DMS 273 treated with DMSO at 0.1 percent for 48 hours (cell line): ENCODE results near the gene TCP11L1.
"Not testable (repeated sequence)": the region's sequence is repeated elsewhere in the genome, so short reads cannot be mapped to it uniquely, and the experiment has no call there.

Experiments used
- DNase-seq: peaks from one replicate; lab custom pipeline; 2025; lab: John Stamatoyannopoulos, UW

Gene TCP11L1

DNA sequence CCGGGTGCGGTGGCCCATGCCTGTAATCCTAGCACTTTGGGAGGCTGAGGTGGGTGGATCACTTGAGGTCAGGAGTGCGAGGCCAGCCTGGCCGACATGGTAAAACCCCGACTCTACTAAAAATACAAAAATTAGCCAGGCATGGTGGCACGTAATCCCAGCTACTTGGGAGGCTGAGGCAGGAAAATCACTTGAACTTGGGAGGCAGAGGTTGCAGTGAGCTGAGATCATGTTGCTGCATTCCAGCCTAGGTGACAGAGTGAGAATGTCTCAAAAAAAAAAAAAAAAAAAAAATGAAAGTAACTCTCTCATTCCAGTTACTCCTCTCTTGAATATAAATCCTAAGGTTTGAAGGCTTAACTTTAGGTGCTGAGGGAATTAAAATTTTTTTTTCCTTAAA lies 10.2 kb upstream of the TCP11L1 start:
- not testable (repeated sequence) for DNase-seq

DNA sequence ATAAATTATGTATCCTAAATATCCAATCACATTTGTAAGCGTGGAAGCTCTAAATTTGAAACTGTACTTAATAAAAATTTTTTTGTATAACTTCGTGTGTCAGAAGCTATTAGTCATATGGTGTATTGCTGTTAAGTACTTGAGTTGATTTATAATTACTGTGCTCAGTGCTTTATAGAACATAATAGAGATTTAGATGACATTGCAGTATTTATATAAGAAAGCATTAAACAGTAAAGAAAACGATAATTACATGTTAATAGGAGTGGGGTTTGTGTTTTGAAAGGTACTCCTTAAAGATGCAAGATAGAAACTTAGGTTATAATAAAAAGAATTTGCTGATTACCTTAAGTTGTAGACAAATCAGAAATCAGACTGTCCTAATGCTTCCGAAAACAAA lies 5.9 kb upstream of the TCP11L1 start:
- DNase-seq = no peak

DNA sequence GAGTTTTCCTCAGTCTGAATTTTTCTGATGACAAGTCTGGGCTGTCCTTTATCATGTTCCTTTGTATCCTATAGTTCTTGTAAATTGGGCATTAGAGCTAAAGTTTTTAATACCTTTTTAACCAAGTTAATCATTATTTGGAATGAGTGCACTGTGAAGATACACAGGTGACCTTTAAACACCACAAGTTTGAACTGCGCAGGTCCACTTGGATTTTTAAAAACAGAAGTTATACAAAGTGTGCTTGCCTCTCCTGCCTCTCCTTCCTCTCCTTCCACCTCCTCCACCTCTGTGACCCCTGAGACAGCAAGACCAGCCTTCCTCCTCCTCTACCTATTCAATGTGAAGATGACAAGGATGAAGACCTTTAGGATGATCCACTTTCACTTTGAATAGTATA lies 4.4 kb upstream of the TCP11L1 start:
- no peak for DNase-seq

DNA sequence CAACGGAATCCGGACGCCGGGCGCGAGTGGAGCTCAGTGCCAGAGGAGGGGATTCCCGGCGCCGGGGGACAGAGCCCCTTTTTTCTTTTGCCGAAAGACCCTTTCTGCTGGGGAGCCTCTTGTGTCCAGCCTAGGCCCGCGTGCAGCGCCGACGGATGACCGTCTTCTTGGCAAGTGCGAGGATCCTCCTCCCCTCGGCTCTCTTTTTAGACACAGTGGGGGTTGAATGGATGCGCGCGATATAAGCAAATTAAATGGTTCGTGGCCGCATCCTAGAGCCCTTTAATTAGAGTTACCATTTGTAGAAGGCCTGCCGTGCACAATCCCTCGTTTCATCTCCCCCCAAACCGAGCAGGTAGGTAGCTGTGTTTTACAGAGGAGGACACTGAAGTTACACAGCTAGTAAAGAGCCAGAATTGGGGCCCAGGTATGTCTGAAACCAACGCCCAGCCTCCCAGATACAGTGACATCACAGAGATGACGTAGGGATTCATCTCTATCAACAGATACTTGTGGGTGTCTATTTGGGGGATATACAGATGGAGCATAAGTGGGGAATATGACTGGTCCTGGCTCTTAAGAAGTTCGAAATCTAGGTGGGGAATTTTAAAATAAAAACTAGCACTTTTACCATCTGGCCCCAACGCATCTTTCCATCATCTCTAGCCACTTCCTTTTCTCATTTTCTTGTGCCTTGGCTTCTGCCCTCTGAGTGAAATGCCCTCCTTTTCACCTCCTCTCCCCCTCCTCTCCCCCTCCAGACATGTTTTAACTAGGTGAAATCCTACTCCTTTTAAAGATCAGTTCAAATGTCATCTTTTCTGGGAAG lies 875 bp downstream of the TCP11L1 start:
- no peak for DNase-seq

DNA sequence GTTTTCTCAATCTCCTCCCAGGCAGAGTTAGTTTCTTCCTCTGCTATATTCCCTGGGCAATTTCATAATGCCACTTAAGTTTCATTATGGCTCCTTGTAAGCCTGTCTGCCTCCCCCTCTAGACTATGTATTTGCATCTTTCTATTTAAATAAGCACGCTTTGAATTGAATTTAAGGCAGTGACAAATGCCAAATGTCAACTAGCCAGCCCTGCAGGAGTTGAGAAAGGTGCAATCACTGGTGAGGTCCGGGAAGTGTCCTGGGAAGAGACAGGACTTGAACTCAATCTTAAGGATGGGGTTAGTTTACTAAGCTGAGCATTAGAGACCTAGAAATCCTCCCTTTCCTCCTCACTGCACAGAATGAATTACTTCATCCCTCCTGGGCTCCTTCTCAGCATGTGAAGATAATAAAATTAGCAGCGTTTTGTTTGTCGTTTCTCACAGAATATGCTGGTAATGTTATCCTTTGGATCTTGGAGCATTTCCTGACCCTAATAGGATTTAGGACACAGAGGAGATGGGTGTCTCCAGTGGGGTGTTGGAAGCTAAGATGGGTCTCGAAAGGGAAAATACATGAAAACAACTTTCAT lies 1.6 kb downstream of the TCP11L1 start:
- DNase-seq = no peak

DNA sequence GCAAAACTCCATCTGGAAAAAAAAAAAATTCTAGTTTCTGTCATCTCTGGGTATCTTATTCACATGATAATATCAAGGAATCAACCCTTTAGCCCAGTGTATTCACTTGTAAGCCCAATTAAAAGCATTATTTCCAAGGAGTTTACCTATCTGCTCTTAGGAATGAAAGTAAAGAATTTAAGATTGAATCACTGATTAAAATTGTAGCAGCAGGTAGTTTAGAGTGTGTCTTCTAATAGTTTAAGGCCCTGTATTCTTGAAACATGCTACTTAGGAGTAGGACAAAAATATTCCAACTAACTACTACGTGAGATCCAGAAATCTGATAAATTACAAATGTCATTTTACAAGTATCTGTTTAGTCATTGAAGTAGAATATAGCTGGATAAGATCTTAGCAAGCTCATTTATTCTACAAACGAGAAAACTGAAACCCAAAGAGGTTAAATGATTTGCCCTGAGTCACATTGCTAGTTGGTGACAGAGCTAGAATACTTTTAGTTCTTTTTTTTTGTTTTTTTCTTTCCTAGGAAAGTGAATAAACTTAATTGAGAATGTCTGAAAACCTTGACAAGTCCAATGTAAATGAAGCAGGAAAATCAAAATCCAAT lies 4.0 kb downstream of the TCP11L1 start:
- DNase-seq = no peak

DNA sequence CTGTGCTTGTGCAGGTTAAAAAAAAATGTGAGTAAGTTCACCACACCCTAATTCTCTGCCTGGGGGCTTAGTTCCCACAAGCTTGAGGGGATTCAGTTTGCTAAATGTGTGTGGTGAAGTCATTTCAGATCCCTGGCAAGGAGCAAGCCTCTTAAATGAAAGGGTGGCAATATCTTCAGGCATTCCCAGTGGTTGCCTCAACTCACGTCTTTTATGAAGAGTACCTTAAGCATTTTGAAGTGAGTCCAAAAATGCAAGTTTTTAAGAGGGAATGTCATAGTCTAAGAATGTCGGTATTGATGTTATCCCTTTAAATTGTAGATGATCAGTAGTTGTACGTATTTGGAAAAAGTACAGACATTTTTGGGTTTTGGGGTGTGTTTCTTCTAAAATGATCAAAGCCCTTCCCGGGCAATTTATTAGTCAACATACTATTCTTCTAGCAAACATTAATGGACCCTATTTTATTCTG lies 4.9 kb downstream of the TCP11L1 start:
- DNase-seq = no peak

DNA sequence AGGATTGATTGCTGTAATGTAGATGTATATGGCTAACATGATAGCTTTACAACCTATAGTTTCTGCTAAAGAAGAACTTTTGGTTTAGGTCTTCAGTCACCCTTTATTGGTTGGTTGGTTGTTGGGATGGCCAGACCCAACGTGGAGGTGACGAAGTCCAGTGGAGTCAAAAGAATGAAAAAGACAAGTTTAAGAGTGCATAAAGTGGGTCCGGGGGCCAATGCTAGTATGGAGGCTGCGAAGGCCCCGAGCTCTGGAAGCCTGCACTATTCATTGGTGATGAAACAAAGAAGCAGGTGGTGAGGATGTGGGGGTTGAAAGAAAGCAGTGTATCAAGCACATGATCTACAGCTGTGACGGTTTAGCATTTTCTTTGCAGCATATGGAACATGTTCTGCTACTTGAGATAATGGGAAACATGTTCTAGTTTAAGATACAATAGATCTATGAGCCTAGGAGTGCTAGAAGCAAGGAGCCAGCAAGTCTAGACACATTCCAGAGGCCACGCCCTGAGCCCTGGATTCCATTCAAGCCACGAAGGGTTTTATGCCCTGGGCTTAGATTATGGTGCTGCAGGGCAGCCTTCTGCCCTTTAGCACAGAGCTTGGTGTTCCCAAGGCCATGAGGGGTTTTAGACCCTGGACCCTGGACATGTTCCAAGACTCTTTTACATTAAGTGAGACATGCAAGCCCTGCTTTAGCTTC lies 6.3 kb downstream of the TCP11L1 start:
- no peak for DNase-seq

DNA sequence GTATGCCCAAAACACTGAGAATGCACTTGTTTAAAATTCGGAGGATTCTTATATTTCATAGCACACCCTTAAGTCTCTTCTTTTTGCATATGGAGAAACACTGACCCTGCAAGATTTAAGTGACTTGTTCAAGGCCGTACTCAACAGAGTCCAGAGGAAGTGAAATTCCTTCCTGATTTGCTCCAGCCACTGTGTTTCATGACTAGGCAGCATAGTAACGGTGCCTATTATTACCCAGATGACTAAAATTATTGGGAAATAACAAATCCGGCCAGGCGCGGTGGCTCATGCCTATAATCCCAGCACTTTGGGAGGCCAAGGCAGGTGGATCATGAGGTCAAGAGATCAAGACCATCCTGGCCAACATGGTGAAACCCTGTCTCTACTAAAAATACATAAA lies 9.3 kb downstream of the TCP11L1 start:
- not testable (repeated sequence) for DNase-seq

DNA sequence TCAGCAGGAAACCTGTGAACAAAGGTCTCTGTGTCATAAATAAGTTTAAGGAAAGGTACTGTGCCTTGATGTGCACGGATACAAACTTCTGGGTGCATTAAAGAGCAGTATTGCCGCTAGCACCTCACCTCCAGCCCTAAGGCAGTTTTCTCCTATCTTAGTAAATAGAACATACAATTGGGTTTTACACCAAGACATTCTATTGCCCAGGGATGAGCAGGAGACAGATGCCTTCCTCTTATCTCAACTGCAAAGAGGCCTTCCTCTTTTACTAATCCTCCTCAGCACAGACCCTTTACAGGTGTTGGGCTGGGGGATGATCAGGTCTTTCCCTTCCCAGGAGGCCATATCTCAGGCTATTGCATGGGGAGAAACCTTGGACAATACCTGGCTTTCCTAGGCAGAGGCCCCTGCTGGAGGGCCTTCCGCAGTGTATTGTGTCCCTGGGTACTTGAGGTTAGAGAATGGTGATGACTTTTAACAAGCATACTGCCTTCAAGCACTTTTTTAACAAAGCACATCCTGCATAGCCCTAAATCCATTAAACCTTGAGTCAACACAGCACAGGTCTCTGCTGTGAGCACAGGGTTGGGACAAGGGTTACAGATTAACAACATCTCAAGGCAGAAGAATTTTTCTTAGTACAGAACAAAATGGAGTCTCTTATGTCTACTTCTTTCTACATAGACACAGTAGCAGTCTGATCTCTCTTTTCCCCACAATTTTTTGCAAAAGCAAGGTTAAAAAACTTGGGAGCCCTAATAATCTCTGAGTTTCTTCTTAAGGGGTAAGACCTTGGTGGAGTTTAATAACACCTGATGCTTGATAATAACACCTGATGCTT lies 10.4 kb downstream of the TCP11L1 start:
- not testable (repeated sequence) for DNase-seq

DNA sequence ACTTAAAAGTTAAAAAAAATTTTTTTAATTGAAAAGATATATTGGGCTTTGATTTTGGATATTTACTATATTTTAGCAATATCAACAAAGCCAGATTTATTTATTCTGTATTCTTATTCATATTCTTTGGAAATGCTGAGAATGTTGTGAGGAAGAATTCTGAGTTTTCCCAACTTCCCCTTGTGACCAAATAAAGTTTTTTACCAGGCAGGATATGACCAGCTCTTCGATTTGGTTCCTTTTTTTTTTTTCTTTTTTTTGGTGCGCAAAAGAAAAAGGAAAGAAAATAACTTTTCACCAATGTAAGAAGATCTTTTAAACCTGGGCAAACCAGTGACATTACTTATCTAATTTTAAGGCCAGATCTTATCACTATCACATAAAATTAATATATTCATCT lies 12.9 kb downstream of the TCP11L1 start:
- DNase-seq = no peak

DNA sequence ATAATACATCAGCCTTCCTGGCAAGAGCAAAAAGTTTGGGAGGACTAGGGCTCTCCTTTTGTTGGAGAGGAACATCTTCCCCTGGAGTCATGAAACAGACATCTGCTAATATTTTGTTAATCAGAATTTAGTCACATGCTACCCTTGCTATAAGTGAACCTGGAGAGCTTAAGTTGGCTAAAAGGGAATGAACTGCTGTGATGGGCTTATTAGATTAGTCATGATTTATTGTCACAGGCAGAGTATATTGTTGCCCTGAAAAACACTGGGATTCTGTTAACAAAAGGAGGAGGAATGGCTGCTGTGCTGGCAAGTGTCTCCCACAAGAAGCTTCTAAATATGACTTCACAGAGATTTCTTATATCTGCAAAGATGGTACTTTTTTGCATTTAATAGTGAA lies 16.0 kb downstream of the TCP11L1 start:
- DNase-seq = no peak

DNA sequence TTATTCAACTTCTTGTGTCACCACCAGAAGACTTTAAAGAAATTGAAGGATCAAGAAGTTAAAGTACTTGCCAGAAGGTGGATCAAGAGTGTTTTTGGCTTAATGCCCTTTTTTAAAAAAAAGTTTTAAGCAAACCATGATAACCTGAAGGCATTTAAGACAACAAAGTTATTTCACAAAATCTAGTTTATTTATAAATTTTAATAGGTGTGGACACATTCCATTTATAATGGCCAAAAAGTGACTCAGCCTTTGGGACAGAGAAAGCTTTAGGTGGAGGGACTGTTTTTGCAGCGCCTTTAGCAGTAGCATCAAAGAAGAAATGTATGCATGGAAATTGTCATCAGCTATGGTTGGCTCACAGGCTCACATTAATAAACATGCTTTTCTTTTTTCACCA lies 17.9 kb downstream of the TCP11L1 start:
- DNase-seq = no peak

DNA sequence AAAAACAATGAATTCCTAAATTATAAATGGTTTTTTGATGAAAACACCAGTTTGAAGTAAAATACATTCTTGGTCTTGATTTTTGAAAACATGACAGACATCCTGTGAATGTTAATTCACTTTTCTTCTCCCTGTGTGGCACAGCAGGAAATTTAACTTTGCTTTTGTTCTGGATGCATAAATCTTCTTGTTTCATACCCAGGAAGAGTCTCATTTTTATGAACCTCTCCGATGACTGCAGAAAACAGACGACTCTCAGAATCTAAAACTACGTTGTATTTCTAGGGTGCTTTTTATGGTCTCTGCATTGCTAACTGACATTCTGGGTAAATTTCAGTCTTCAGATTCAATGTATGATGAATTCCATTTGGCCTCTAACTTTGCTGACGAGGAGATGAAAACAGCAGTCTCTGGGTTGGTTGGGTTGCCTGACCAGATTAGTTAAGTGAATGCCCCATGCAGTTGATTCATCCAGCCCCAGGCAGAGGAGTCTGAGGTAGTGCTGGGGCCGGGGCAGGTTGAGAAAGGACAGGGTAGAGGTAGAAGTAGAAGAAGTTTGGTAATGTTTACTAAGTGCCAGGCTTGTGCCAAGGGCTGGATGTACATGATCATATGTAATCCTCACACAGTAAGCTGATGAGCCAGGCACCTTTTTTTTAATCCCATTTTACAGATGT lies 20.1 kb downstream of the TCP11L1 start:
- no peak for DNase-seq

DNA sequence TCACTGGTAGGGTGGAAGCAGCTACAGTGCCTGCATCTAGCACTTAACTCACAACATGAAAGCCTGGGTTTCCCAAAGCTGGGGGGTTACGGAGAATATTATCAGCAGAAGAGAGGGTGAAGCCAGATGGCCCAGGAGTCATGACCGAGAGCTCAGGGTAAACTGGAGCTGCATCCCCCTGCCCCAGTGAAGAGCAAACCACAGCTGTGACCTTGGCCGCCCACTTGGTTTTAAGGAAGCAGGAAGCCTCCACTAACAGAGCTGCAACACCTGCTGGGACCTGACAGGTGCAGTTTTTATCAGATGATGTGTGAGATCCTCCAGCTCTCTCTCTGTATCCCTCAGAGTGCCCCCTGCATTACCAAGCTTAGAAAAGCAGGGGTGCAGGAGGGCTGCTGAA lies 20.9 kb downstream of the TCP11L1 start:
- DNase-seq = no peak

DNA sequence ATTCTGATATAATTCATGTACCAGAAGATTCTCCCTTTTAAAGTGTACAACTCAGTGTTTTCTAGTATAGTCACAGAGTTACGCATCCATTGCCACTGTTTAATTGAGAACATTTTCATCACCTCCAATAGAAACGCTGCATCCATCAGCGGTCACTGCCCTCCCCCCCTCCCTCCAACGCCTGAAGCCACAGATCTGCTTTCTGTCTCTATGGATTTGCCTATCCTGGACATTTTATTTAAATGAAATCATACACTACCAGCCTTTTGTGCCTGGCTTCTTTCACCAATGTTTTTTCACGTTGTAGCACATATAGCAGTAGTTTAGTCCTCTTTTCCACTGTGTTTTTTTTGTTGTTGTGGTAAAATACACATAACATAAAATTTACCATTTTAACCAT lies 22.8 kb downstream of the TCP11L1 start:
- DNase-seq = no peak

DNA sequence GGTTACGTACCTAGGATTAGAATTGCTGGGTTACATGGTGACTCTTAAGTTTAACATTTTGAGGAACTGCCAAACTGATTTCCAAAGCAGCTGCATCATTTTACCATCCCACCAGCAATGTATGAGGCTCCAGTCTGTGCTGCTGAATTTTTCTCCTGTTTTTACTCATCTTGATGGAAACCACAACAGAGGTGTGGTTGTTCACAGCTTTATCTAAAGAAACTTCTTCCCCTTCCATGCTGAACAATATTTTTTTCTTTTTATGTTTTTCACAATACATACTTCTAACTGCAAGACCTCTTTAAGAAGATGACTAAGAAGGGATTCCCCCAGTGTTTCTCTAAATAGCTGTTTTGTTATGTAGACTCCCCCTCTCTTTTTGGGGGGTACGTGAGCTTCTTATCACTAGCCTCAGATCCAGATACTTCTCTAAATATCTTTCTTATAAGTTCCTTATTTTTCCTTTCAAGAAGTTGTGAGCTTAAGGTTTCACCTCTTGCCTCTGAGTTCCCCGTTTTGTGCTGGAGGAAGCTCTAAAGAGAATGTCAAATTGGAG lies 24.0 kb downstream of the TCP11L1 start:
- no peak for DNase-seq

DNA sequence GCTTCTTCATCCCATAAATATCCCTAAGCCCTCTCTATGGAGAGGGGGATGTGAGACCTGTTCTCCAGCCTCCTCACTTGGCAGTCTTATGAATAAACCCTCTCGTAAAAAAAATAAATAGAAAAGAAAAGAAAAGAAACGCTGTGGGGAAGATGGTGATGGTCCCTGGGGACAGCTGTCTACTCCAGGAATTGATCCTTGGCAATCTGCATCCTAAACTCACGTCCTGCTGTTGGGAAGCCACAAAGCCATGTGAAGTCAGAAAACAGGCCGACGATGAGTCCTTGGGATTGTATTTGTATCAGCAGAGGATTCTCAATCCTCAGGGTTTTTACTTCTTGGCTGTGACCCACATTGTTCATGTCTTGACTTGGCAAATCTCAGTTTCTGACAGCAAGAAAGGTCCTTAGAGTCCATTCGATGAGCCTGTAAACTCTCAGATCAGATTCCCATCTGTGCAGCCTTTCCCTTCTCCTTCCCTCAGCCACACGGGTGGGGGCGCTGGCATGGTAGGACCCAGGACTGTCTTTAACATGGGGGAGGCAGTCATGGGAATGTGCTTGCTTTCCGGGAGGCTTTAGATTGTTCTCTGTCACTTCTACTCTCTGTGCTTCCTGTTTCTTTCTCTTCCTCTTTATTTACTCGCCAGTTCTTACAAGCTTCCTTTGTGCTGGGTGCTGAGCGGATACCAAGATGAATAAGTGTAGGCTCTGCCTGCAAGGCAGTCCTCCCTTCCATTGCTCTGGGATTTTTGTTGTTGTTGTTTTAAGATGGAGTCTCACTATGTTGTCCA lies 24.9 kb downstream of the TCP11L1 start:
- no peak for DNase-seq

DNA sequence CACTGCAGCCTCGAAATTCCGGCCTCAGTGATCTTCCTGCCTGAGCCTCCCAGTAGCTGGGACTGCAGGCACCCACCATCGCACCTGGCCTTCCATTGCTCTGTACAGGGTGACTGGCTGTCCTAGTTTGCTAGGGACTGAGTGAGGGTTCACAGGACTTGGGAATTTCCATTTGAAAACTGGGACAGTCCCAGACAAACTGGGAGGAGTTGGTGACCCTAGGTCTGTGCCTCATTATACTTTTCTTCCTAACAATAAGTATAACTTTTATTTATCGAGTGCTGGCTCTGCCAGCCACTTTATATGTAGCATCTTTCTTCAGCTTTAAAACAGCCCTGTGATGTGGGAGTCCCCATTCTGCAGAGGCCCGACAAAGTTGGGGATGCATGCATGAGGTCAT lies 25.5 kb downstream of the TCP11L1 start:
- DNase-seq = no peak
